IMR-90 (cell line): ENCODE results near the gene NLGN4X. TPM values are rescaled to one million over a fixed set of nuclear protein-coding genes. Genes with fewer than 3 reads are reported as not detected.

Experiments
- ATAC-seq: fragments of 200-7000 bp; cut with Tn5 transposase; 2 replicates; pipeline ENCODE4 v1.9.1; 2020; ENCODE audit warnings: low read depth, mild to moderate bottlenecking, moderate library complexity
- BruUV-seq: library from RNA; stranded (reverse); fragments of 400-500 nt; replicated peaks from 2 replicates; lab custom pipeline; 2021; lab: Mats Ljungman, UMichigan
- CTCF ChIA-PET: fragments of 300-600 bp; formaldehyde crosslinking; extraction: SDS; loops from one replicate; lab custom pipeline; 2021; ENCODE audit warnings: antibody characterized with exemption; lab: Yijun Ruan, JAX
- POLR2A ChIA-PET: fragments of 300-600 bp; sonication (Branson Sonifier 250); formaldehyde crosslinking; loops from one replicate; lab custom pipeline; 2022; ENCODE audit warnings: antibody characterized with exemption; ENCODE audit not compliant: unreplicated experiment; lab: Charles Lee
- DNase-seq: peaks from one replicate; pipeline ENCODE4 v3.0.0; 2013
- H2AFZ ChIP-seq: replicated peaks from 2 replicates; pipeline ENCODE3; 2013; ENCODE audit warnings: low read length, mild to moderate bottlenecking; ENCODE audit not compliant: poor library complexity
- H2AK5ac ChIP-seq: 2 replicates; pipeline ENCODE4 v1.6.1; 2013; ENCODE audit warnings: low read depth, low read length, inconsistent platforms
- H2AK9ac ChIP-seq: replicated peaks from 2 replicates; pipeline ENCODE3; 2013; ENCODE audit warnings: mild to moderate bottlenecking, low read depth, low read length, moderate library complexity; ENCODE audit not compliant: poor library complexity
- H2BK120ac ChIP-seq: 2 replicates; pipeline ENCODE4 v1.6.1; 2013; ENCODE audit warnings: low read depth, low read length, inconsistent platforms
- H2BK15ac ChIP-seq: 3 replicates; pipeline ENCODE4 v1.6.1; 2013; ENCODE audit warnings: low read depth, low read length, inconsistent platforms
- H2BK20ac ChIP-seq: 2 replicates; pipeline ENCODE4 v1.6.1; 2013; ENCODE audit warnings: low read depth, mild to moderate bottlenecking, inconsistent platforms, low read length, moderate library complexity
- H2BK5ac ChIP-seq: 2 replicates; pipeline ENCODE4 v1.6.1; 2013; ENCODE audit warnings: mild to moderate bottlenecking, low read depth, low read length, inconsistent platforms; ENCODE audit not compliant: poor library complexity, severe bottlenecking
- H3K14ac ChIP-seq: replicated peaks from 2 replicates; pipeline ENCODE4 v1.6.1; 2013; ENCODE audit warnings: low read depth, low read length, inconsistent platforms
- H3K18ac ChIP-seq: 2 replicates; pipeline ENCODE4 v1.6.1; 2013; ENCODE audit warnings: low read depth, low read length, control low read depth
- H3K23ac ChIP-seq: 2 replicates; pipeline ENCODE4 v1.6.1; 2013; ENCODE audit warnings: low read depth, low read length, inconsistent platforms
- H3K27ac ChIP-seq: 2 replicates; pipeline ENCODE4 v1.5.1; 2013; ENCODE audit warnings: mild to moderate bottlenecking, control low read depth, low read length; ENCODE audit not compliant: insufficient read depth
- H3K27me3 ChIP-seq: 2 replicates; pipeline ENCODE4 v1.6.1; 2013; ENCODE audit warnings: low read length; ENCODE audit not compliant: control insufficient read depth, insufficient read depth
- H3K36me3 ChIP-seq: 2 replicates; pipeline ENCODE4 v1.6.1; 2013; ENCODE audit warnings: low read length, mixed read lengths; ENCODE audit not compliant: control insufficient read depth, insufficient read depth
- H3K4ac ChIP-seq: 2 replicates; pipeline ENCODE4 v1.6.1; 2013; ENCODE audit warnings: low read depth, low read length, inconsistent platforms
- H3K4me1 ChIP-seq: 2 replicates; pipeline ENCODE4 v1.6.1; 2013; ENCODE audit warnings: low read length, mixed read lengths; ENCODE audit not compliant: control insufficient read depth, insufficient read depth
- H3K4me2 ChIP-seq: 2 replicates; pipeline ENCODE4 v1.6.1; 2013; ENCODE audit warnings: low read depth, mild to moderate bottlenecking, control low read depth, low read length, moderate library complexity
- H3K4me3 ChIP-seq: 2 replicates; pipeline ENCODE4 v1.5.1; 2013; ENCODE audit warnings: low read depth, mild to moderate bottlenecking, control low read depth, low read length, moderate library complexity; ENCODE audit not compliant: insufficient read depth
- H3K56ac ChIP-seq: 2 replicates; pipeline ENCODE4 v1.6.1; 2013; ENCODE audit warnings: low read length, inconsistent platforms; ENCODE audit not compliant: insufficient read depth; ENCODE audit errors: extremely low read depth
- H3K79me1 ChIP-seq, 2 experiments: 2 replicates each; pipeline ENCODE4 v1.6.1; 2013; ENCODE audit warnings: low read length in 2 of 2, inconsistent platforms in 1 of 2, low read depth in 1 of 2
- H3K9ac ChIP-seq: 2 replicates; pipeline ENCODE4 v1.6.1; 2013; ENCODE audit warnings: low read depth, low read length, control low read depth
- H3K9me1 ChIP-seq: 2 replicates; pipeline ENCODE4 v1.6.1; 2013; ENCODE audit warnings: low read length, inconsistent platforms; ENCODE audit not compliant: insufficient read depth
- H3K9me3 ChIP-seq: 2 replicates; pipeline ENCODE4 v1.6.1; 2013; ENCODE audit warnings: low read length; ENCODE audit not compliant: control insufficient read depth, insufficient read depth
- H4K20me1 ChIP-seq: 2 replicates; pipeline ENCODE4 v1.6.1; 2013; ENCODE audit warnings: low read length, inconsistent platforms; ENCODE audit not compliant: insufficient read depth
- H4K5ac ChIP-seq: 2 replicates; pipeline ENCODE4 v1.6.1; 2013; ENCODE audit warnings: mild to moderate bottlenecking, low read depth, low read length, control low read depth
- H4K8ac ChIP-seq, 2 experiments: 2 replicates each; pipeline ENCODE4 v1.6.1; 2013; ENCODE audit warnings: low read depth in 2 of 2, low read length in 2 of 2, control low read depth in 1 of 2, inconsistent platforms in 1 of 2
- H4K91ac ChIP-seq: 2 replicates; pipeline ENCODE4 v1.6.1; 2013; ENCODE audit warnings: low read depth, low read length, inconsistent platforms; ENCODE audit not compliant: insufficient read depth
- CHD1 ChIP-seq: IDR thresholded peaks from 2 replicates; pipeline ENCODE4 v1.6.1; 2012; ENCODE audit warnings: low read depth, low read length, improper control_type of control experiment
- RAD21 ChIP-seq: IDR thresholded peaks from 2 replicates; pipeline ENCODE4 v1.6.1; 2012; ENCODE audit warnings: low read length, improper control_type of control experiment
- WGBS, 2 experiments: methylation state at CpG; one replicate each; pipeline versions ENCODE4 v1.1.5 to v1.1.7; 2013; ENCODE audit warnings: missing lambda C conversion rate in 2 of 2; ENCODE audit not compliant: insufficient read length in 1 of 2; ENCODE audit errors: extremely low coverage in 2 of 2; 5-methylcytosine and 5-hydroxymethylcytosine counted together
- dilution Hi-C: fragments of 300-500 bp; cut with HindIII; formaldehyde crosslinking; loops from one replicate; pipeline ENCODE4 v1.14.3; 2018; ENCODE audit warnings: low sequenced_read_pairs; ENCODE audit not compliant: unreplicated experiment
- in situ Hi-C: fragments of 300-500 bp; cut with MboI; formaldehyde crosslinking; loops from 3 replicates; pipeline ENCODE4 v1.14.3; 2019; ENCODE audit warnings: low sequenced_read_pairs, inconsistent platforms, mixed read lengths
- intact Hi-C: fragments of 100-400 bp; cut with micrococcal nuclease; formaldehyde crosslinking; loops from 2 replicates; pipeline ENCODE4 v1.10.0; 2022
- polyA plus RNA-seq, 3 experiments: library from polyadenylated mRNA; depleted of rRNA; stranded (reverse); fragments of >200 nt; gene quantifications; 2 replicates each; pipeline ENCODE4 v1.2.3, GENCODE V29; 2012; ENCODE audit warnings: low replicate concordance in 1 of 3
- total RNA-seq: library from RNA; depleted of rRNA; stranded (reverse); fragments of >200 nt; gene quantifications from 2 replicates; pipeline ENCODE4 v1.2.3, GENCODE V29; 2012

NLGN4X gene
- total and polyA plus RNA-seq, 2 of the 4 experiments (the other 2 are of a cell fraction) = not detected

- H2AK5ac ChIP-seq = no peak overlapping the region
- no peaks in the 10 kb centered on the region for H4K20me1 ChIP-seq
- no peaks in the 10 kb centered on the region for H3K27me3 ChIP-seq
- H4K5ac ChIP-seq = no peak overlapping the region
- no peak overlapping the region for H3K9ac ChIP-seq
- no peaks in the 10 kb centered on the region for H3K79me1 ChIP-seq
- H3K56ac ChIP-seq = no peak overlapping the region
- no TSS peak for BruUV-seq
- no peak overlapping the region for H2BK20ac ChIP-seq
- H3K4me2 ChIP-seq = no peak overlapping the region
- H2BK15ac ChIP-seq = no peak overlapping the region
- H4K91ac ChIP-seq = no peak overlapping the region
- no peak overlapping the region for H2BK120ac ChIP-seq
- H3K4me1 ChIP-seq = no peaks in the 10 kb centered on the region
- dilution Hi-C loops = no loop called here
- no peak overlapping the region for H3K23ac ChIP-seq
- intact Hi-C loops = no loop called here
- no peak overlapping the region for H2AFZ ChIP-seq
- CTCF ChIA-PET = no interaction called here
- no peak overlapping the region for H3K27ac ChIP-seq
- no peak overlapping the region for H3K14ac ChIP-seq
- POLR2A ChIA-PET = no interaction called here
- H3K18ac ChIP-seq = no peak overlapping the region
- H2AK9ac ChIP-seq = no peak overlapping the region
- in situ Hi-C loops = no loop called here
- no peak overlapping the region for H3K4me3 ChIP-seq
- no peak overlapping the region for H2BK5ac ChIP-seq
- H3K9me1 ChIP-seq = no peaks in the 10 kb centered on the region
- TF ChIP-seq RAD21 = no peak
- no peak for TF ChIP-seq CHD1
- H4K8ac ChIP-seq = no peak overlapping the region
- DNase-seq = no peak
- H3K9me3 ChIP-seq = peaks cover 12% of the 10 kb centered on the region
- no peak overlapping the region for H3K4ac ChIP-seq
- no CpG with 5 or more reads among the region's 3 CpGs for WGBS, 2 experiments
- ATAC-seq = no peak
- H3K36me3 ChIP-seq = no peaks in the 10 kb centered on the region
These were observed 52.8 kb downstream of the NLGN4X start for GRCh38 chrX:6175914-6176313.
